PFSK-1 (cell line): ENCODE results near the gene NKAPD1.

Experiments
- POLR2AphosphoS5 ChIP-seq: IDR thresholded peaks from 2 replicates; pipeline ENCODE4 v1.6.1; 2012; ENCODE audit warnings: low read depth, mild to moderate bottlenecking, control low read depth, low read length, moderate library complexity
- TAF1 ChIP-seq: IDR thresholded peaks from 2 replicates; pipeline ENCODE4 v1.6.1; 2012; ENCODE audit warnings: low read length, control low read depth, borderline replicate concordance; ENCODE audit not compliant: insufficient read depth
- TF ChIP-seq, protein P1 (sequence below), 2 experiments: IDR thresholded peaks; 2 replicates each; pipeline versions ENCODE4 v1.6.1 to v1.8.0; 2011 to 2012; ENCODE audit warnings: low read depth in 2 of 2, low read length in 2 of 2, control low read depth in 1 of 2, inconsistent platforms in 1 of 2, mild to moderate bottlenecking in 1 of 2, moderate library complexity in 1 of 2; ENCODE audit not compliant: insufficient read depth in 1 of 2

DNA sequence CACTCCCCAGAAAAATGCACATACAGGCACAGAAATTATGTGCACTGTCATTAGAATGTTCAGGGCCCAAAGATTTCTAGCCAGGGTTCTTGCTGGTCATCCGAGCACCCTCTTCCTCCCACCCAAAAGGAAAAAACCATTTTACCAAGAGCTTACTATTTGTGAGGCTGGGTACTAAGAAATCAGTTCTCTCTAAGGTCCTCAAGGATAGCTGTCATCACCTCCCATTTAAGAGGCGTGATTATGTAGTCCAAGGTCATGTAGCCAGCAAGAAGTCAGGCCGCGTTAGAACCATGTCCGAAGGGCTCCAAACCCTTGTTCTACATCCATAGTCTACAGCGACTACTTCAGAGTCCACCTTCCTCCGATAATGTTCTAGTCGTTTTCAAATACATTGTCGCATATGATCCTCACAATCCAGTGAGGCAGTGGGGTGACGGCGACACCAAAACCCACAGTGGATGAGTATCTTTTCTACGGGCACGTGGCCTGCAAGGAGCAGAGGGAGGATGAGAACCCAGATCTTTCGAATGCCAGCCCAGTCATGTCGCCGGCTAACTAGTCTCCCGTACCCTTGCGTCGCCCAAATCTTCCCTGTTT lies 11.8 kb downstream of the NKAPD1 start:
- TF ChIP-seq POLR2AphosphoS5 (no peak), TAF1 (no peak)
- TF ChIP-seq, protein P1, sequence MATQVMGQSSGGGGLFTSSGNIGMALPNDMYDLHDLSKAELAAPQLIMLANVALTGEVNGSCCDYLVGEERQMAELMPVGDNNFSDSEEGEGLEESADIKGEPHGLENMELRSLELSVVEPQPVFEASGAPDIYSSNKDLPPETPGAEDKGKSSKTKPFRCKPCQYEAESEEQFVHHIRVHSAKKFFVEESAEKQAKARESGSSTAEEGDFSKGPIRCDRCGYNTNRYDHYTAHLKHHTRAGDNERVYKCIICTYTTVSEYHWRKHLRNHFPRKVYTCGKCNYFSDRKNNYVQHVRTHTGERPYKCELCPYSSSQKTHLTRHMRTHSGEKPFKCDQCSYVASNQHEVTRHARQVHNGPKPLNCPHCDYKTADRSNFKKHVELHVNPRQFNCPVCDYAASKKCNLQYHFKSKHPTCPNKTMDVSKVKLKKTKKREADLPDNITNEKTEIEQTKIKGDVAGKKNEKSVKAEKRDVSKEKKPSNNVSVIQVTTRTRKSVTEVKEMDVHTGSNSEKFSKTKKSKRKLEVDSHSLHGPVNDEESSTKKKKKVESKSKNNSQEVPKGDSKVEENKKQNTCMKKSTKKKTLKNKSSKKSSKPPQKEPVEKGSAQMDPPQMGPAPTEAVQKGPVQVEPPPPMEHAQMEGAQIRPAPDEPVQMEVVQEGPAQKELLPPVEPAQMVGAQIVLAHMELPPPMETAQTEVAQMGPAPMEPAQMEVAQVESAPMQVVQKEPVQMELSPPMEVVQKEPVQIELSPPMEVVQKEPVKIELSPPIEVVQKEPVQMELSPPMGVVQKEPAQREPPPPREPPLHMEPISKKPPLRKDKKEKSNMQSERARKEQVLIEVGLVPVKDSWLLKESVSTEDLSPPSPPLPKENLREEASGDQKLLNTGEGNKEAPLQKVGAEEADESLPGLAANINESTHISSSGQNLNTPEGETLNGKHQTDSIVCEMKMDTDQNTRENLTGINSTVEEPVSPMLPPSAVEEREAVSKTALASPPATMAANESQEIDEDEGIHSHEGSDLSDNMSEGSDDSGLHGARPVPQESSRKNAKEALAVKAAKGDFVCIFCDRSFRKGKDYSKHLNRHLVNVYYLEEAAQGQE (IDR thresholded peaks at IDR 0.05; ENCODE audit: insufficient read depth in 1 of 2, low read depth in 2 of 2, low read length in 2 of 2), result no peak
